PC-3 (cell line): ENCODE data around the gene ADIPOR1.

Experiments used
- CTCF ChIP-seq: fragments of 300-600 bp; sonication (generic); conservative IDR thresholded peaks from 2 replicates; pipeline ENCODE4 v1.5.1; 2017; ENCODE audit warnings: antibody characterized with exemption, low read depth, mild to moderate bottlenecking, low read length
- EZH2 ChIP-seq: fragments of 300-600 bp; sonication (generic); IDR thresholded peaks from one replicate; pipeline ENCODE4 v1.6.1; 2017; ENCODE audit warnings: antibody characterized with exemption, mild to moderate bottlenecking, low read length; ENCODE audit not compliant: unreplicated experiment

- TF ChIP-seq CTCF (no peak), EZH2 (no peak)
These were observed 56.6 kb downstream of the ADIPOR1 start for GRCh38 chr1:202901555-202901954.
